Measurements from ENCODE around the gene PTPN22.
A peak's percentile ranks its signal among the peaks of the same experiment; 100 is the strongest.

PTPN22 gene

DNA sequence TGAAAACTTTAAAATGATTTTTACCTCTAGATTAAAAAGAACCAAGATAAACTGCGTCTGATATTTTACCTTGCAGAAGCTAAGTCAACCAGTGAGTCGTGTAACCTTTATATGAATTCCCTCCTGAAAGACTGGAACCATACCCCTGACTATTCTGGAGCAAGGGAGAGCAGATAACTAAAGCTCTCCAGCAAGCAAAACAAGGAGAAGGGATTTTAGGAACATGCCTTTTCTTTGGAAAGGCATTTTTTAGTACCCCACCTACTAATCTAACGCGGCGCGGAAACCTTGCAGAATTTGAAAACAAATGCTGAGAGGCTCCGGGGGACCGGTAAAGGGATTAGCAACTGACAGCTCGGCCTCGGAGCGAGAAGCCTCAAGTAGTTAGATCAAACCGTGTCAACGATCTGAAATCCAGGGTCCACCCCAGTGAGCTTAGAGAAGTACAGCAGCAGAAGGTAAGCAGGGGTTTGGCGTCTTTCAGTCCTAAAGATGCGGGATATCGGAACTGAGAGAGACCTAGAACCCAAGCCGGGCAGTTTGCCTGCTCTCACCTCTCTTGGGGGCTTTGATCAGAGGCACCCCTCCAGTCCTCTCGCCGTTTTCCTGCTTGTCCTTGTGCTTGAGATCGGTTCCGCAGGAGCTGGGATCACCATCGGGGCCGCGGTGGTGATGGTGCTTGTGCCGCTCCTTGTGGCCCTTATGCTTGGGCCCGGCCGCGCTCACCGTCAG, 60.2 kb downstream of the PTPN22 start:
- H3K14ac ChIP-seq (ENCODE audit: low read length): peak overlapping the region; percentile 99
- peak overlapping the region; percentile 96 for H3K23ac ChIP-seq (ENCODE audit: low read depth, low read length, poor library complexity)
- peaks cover 0 to 15% of the 10 kb centered on the region in 2 donors for H3K36me3 ChIP-seq (replicated peaks in 1 of 2; ENCODE audit: control insufficient read depth in 2 of 2, insufficient read depth in 2 of 2, low read length in 2 of 2)
- peak overlapping the region; percentile 78 for H3K18ac ChIP-seq (ENCODE audit: low read length)
- H3K4ac ChIP-seq (ENCODE audit: low read length): no peak overlapping the region
- no peak overlapping the region for H2BK120ac ChIP-seq (ENCODE audit: low read depth, low read length)
- peaks cover 1 to 4% of the 10 kb centered on the region in 2 donors for H3K4me1 ChIP-seq (ENCODE audit: control insufficient read depth in 2 of 2, insufficient read depth in 1 of 2, low read depth in 1 of 2, low read length in 2 of 2)
- H4K91ac ChIP-seq (ENCODE audit: low read depth, low read length, poor library complexity): no peak overlapping the region
- H3K9ac ChIP-seq (ENCODE audit: low read depth, low read length, poor library complexity): peak overlapping the region; percentile 96
- H2BK12ac ChIP-seq (ENCODE audit: low read length): no peak overlapping the region
- peak overlapping the region; percentile 92 to 100 for H3K4me3 ChIP-seq (ENCODE audit: low read length in 2 of 2)
- H3K27me3 ChIP-seq (ENCODE audit: control insufficient read depth in 3 of 3, insufficient read depth in 3 of 3, low read depth in 1 of 3, low read length in 3 of 3): no peaks in the 10 kb centered on the region
- WGBS, 2 donors (ENCODE audit: extremely low coverage in 2 of 2, insufficient read length in 2 of 2, insufficient replicate concordance in 1 of 2): no CpG with 5 or more reads among the region's 29 CpGs
- no peak overlapping the region for H2BK15ac ChIP-seq (ENCODE audit: low read length)
- no peak overlapping the region for H2BK5ac ChIP-seq (ENCODE audit: low read length)
- peak overlapping the region; percentile 89 for H2AK5ac ChIP-seq (ENCODE audit: low read depth, low read length)
- peaks cover 0 to 14% of the 10 kb centered on the region in 2 donors for H3K9me3 ChIP-seq (replicated peaks in 1 of 2; ENCODE audit: control insufficient read depth in 2 of 2, insufficient read depth in 1 of 2, low read depth in 1 of 2, low read length in 2 of 2)
- H2AFZ ChIP-seq (ENCODE audit: low read length): peak overlapping the region; percentile 95
- peak overlapping the region; percentile 35 for H3K4me2 ChIP-seq (ENCODE audit: insufficient read depth, low read length, poor library complexity, severe bottlenecking)
- DNase-seq (ENCODE audit: low spot score): peak; percentile 44
- H3K79me1 ChIP-seq (ENCODE audit: low read depth, low read length): peaks cover 6% of the 10 kb centered on the region
- H3K27ac ChIP-seq (replicated peaks; ENCODE audit: low read length): peak overlapping the region; percentile 82
- H4K8ac ChIP-seq (ENCODE audit: low read depth, low read length): peak overlapping the region; percentile 21

DNA sequence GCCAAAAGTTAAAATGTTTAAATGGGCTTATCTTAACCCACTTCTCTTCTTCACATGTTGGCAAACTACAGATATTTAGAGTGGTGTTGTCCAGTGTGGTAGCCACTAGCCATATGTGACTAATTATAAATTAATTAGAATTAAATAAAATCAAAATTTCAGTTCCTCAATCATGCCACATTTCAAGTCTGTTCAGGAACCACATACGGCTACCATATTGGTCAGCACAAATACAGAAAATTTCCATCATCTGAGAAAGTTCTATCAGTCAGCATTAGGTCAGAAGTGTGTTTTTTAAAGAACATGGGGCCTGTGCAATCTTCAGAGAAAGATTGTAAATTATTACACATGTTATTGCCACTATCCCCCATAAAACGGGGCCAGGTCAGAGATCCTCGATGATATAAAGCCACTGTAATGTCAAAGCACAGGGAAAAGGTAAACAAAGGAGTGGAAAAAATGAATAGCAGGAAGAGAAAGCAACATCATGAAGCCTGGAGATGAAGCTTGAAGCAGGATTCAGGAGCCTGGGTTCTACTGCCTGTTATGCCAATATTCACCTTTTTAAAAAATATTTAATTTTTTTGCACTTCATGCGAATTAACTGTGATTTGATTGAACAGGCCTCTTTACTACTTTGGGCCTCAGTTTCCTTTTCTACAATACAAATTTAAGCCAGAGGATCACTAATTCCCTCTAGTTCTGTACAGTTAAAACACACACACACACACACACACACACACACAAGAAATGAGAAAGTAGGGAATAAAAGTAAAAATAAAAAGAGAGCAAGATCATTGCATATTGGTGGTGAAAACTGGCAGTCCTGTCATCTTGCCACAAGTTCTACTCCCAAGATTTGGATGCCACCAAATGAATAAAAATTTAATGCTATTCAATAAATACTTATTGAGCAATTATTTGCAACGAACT, 61.6 kb downstream of the PTPN22 start:
- Histone ChIP-seq H3K18ac (ENCODE audit: low read length) (no peak overlapping the region), H3K23ac (ENCODE audit: low read depth, low read length, poor library complexity) (no peak overlapping the region), H2BK120ac (ENCODE audit: low read depth, low read length) (no peak overlapping the region), H4K91ac (ENCODE audit: low read depth, low read length, poor library complexity) (no peak overlapping the region), H3K4me3 (ENCODE audit: low read length in 2 of 2) (peak overlapping the region in 1 of 2 donors; percentile 100), H4K8ac (ENCODE audit: low read depth, low read length) (no peak overlapping the region), H3K36me3 (replicated peaks in 1 of 2; ENCODE audit: control insufficient read depth in 2 of 2, insufficient read depth in 2 of 2, low read length in 2 of 2) (peaks cover 0 to 25% of the 10 kb centered on the region in 2 donors), H3K4ac (ENCODE audit: low read length) (no peak overlapping the region), H2BK15ac (ENCODE audit: low read length) (no peak overlapping the region), H3K9ac (ENCODE audit: low read depth, low read length, poor library complexity) (no peak overlapping the region), H2AFZ (ENCODE audit: low read length) (no peak overlapping the region), H3K9me3 (replicated peaks in 1 of 2; ENCODE audit: control insufficient read depth in 2 of 2, insufficient read depth in 1 of 2, low read depth in 1 of 2, low read length in 2 of 2) (peaks cover 0 to 24% of the 10 kb centered on the region in 2 donors), H2BK5ac (ENCODE audit: low read length) (no peak overlapping the region), H2BK12ac (ENCODE audit: low read length) (no peak overlapping the region), H2AK5ac (ENCODE audit: low read depth, low read length) (no peak overlapping the region), H3K27ac (replicated peaks; ENCODE audit: low read length) (no peak overlapping the region), H3K4me2 (ENCODE audit: insufficient read depth, low read length, poor library complexity, severe bottlenecking) (no peak overlapping the region), H3K14ac (ENCODE audit: low read length) (no peak overlapping the region), H3K27me3 (ENCODE audit: control insufficient read depth in 3 of 3, insufficient read depth in 3 of 3, low read depth in 1 of 3, low read length in 3 of 3) (no peaks in the 10 kb centered on the region), H3K79me1 (ENCODE audit: low read depth, low read length) (peaks cover 6% of the 10 kb centered on the region), H3K4me1 (ENCODE audit: control insufficient read depth in 2 of 2, insufficient read depth in 1 of 2, low read depth in 1 of 2, low read length in 2 of 2) (peaks cover 1 to 4% of the 10 kb centered on the region in 2 donors)
- no CpG with 5 or more reads among the region's 5 CpGs for WGBS, 2 donors (ENCODE audit: extremely low coverage in 2 of 2, insufficient read length in 2 of 2, insufficient replicate concordance in 1 of 2)
- DNase-seq (ENCODE audit: low spot score): no peak

DNA sequence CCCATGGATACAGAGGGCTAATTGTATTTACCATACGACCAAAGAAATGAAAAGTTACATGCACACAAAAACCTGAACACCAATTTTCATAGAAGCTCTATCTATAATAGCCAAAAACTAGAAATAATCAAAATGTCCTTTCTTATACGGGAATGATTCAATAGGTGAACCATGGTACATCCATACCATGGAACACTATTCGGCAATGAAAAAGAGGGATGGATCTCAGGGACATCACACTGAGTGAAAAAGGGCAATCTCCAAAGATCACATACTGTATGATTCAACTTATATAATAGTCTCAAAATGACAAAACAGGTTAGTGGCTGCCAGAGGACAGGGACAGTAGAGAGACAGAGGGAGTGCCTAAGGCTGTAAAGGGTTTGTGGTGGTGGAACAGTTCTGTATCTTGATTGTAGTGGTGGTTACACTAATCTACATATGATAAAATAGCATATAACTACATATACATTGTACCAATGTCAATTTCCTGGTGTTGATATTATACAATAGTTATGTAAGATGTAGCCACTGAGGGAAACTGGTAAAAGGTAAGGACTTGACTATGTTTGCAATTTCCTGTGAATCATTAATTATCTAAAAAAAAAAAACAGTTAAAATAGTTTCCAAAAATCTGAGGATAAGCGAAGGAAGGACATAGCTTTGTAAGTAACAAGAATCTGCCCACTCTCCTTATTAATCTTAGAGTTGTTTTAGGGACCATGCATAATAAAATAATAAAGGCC, 62.9 kb downstream of the PTPN22 start:
- H3K27ac ChIP-seq (replicated peaks; ENCODE audit: low read length): no peak overlapping the region

More for the DNA sequence above, 62.9 kb downstream of the PTPN22 start:
- DNase-seq (ENCODE audit: low spot score): no peak
- H4K8ac ChIP-seq (ENCODE audit: low read depth, low read length): no peak overlapping the region
- H3K27me3 ChIP-seq (ENCODE audit: control insufficient read depth in 3 of 3, insufficient read depth in 3 of 3, low read depth in 1 of 3, low read length in 3 of 3): no peaks in the 10 kb centered on the region
- no peak overlapping the region for H3K4me2 ChIP-seq (ENCODE audit: insufficient read depth, low read length, poor library complexity, severe bottlenecking)
- H2BK12ac ChIP-seq (ENCODE audit: low read length): no peak overlapping the region
- H2BK15ac ChIP-seq (ENCODE audit: low read length): no peak overlapping the region
- no peak overlapping the region for H2BK5ac ChIP-seq (ENCODE audit: low read length)
- H3K9me3 ChIP-seq (replicated peaks in 1 of 2; ENCODE audit: control insufficient read depth in 2 of 2, insufficient read depth in 1 of 2, low read depth in 1 of 2, low read length in 2 of 2): peaks cover 0 to 32% of the 10 kb centered on the region in 2 donors
- H3K9ac ChIP-seq (ENCODE audit: low read depth, low read length, poor library complexity): no peak overlapping the region
- no peak overlapping the region for H2BK120ac ChIP-seq (ENCODE audit: low read depth, low read length)
- H3K36me3 ChIP-seq (replicated peaks in 1 of 2; ENCODE audit: control insufficient read depth in 2 of 2, insufficient read depth in 2 of 2, low read length in 2 of 2): peaks cover 0 to 30% of the 10 kb centered on the region in 2 donors
- H2AK5ac ChIP-seq (ENCODE audit: low read depth, low read length): no peak overlapping the region
- no peak overlapping the region for H4K91ac ChIP-seq (ENCODE audit: low read depth, low read length, poor library complexity)
- H3K18ac ChIP-seq (ENCODE audit: low read length): no peak overlapping the region
- peaks cover 6% of the 10 kb centered on the region for H3K79me1 ChIP-seq (ENCODE audit: low read depth, low read length)
- H3K4ac ChIP-seq (ENCODE audit: low read length): no peak overlapping the region
- no peak overlapping the region for H3K14ac ChIP-seq (ENCODE audit: low read length)
- H3K23ac ChIP-seq (ENCODE audit: low read depth, low read length, poor library complexity): no peak overlapping the region
- H3K4me3 ChIP-seq (ENCODE audit: low read length in 2 of 2): no peak overlapping the region
- H2AFZ ChIP-seq (ENCODE audit: low read length): no peak overlapping the region
- WGBS, 2 donors (ENCODE audit: extremely low coverage in 2 of 2, insufficient read length in 2 of 2, insufficient replicate concordance in 1 of 2): no CpG with 5 or more reads among the region's 4 CpGs
- peaks cover 1 to 4% of the 10 kb centered on the region in 2 donors for H3K4me1 ChIP-seq (ENCODE audit: control insufficient read depth in 2 of 2, insufficient read depth in 1 of 2, low read depth in 1 of 2, low read length in 2 of 2)

Data from neuronal stem cell (in vitro differentiated cells).